GM19395 (cell line): Measurements from ENCODE around the gene PRKAR2B.

ENCODE experiments used
- ATAC-seq: cut with Tn5 transposase; IDR thresholded peaks from one replicate; pipeline ENCODE4 v1.9.1; 2021; ENCODE audit warnings: mild to moderate bottlenecking, moderate library complexity; ENCODE audit not compliant: unreplicated experiment

PRKAR2B gene

GRCh38 chr7:107044347-107045194 is at the start of gene PRKAR2B:
PRKAR2B (plus strand) TSS chr7:107044705; CDS start chr7:107044908, 203 bp downstream.
- peak; percentile 87 for ATAC-seq

- ATAC-seq: no peak
Observed at GRCh38 chr7:106994833-106995232, 49.7 kb upstream of the PRKAR2B start.

- ATAC-seq: no peak
Observed at GRCh38 chr7:106997487-106998271, 46.8 kb upstream of the PRKAR2B start.

GRCh38 chr7:106999023-106999422 is 45.5 kb upstream of the PRKAR2B start:
- ATAC-seq: no peak

- no peak for ATAC-seq
Observed at GRCh38 chr7:107001490-107001889, 43.0 kb upstream of the PRKAR2B start.

GRCh38 chr7:107002126-107002525 is 42.4 kb upstream of the PRKAR2B start:
- no peak for ATAC-seq

GRCh38 chr7:107002529-107002998 is 41.9 kb upstream of the PRKAR2B start:
- no peak for ATAC-seq

- no peak for ATAC-seq
Observed at GRCh38 chr7:107007007-107007891, 37.3 kb upstream of the PRKAR2B start.

- no peak for ATAC-seq
Observed at GRCh38 chr7:107007892-107008287, 36.6 kb upstream of the PRKAR2B start.

- no peak for ATAC-seq
Observed at GRCh38 chr7:107009846-107010203, 34.7 kb upstream of the PRKAR2B start.

- no peak for ATAC-seq
Observed at GRCh38 chr7:107012691-107013090, 31.8 kb upstream of the PRKAR2B start.

- ATAC-seq: no peak
Observed at GRCh38 chr7:107014387-107015023, 30.0 kb upstream of the PRKAR2B start.

GRCh38 chr7:107016312-107016711 is 28.2 kb upstream of the PRKAR2B start:
- ATAC-seq: no peak

- ATAC-seq: no peak
Observed at GRCh38 chr7:107017965-107018719, 26.4 kb upstream of the PRKAR2B start.

- no peak for ATAC-seq
Observed at GRCh38 chr7:107020400-107020799, 24.1 kb upstream of the PRKAR2B start.

- no peak for ATAC-seq
Observed at GRCh38 chr7:107021600-107021999, 22.9 kb upstream of the PRKAR2B start.

- no peak for ATAC-seq
Observed at GRCh38 chr7:107023522-107024151, 20.9 kb upstream of the PRKAR2B start.

- no peak for ATAC-seq
Observed at GRCh38 chr7:107024906-107025305, 19.6 kb upstream of the PRKAR2B start.

GRCh38 chr7:107025449-107026103 is 18.9 kb upstream of the PRKAR2B start:
- ATAC-seq: no peak
